Ectodermal cell (in vitro differentiated cells): Measurements from ENCODE around the gene NDUFS7.
"Not testable (repeated sequence)": the region's sequence is repeated elsewhere in the genome, so short reads cannot be mapped to it uniquely, and the experiment has no call there.

Experiments used
- H3K27ac ChIP-seq: 2 replicates; pipeline ENCODE4 v1.7.0; 2013; ENCODE audit warnings: mild to moderate bottlenecking, low read depth, low read length; ENCODE audit not compliant: insufficient read depth, poor library complexity, severe bottlenecking
- H3K27me3 ChIP-seq: 2 replicates; pipeline ENCODE4 v1.7.0; 2013; ENCODE audit warnings: mild to moderate bottlenecking, low read length; ENCODE audit not compliant: insufficient read depth, control insufficient read depth, poor library complexity, severe bottlenecking
- H3K36me3 ChIP-seq: one replicate; pipeline ENCODE4 v1.7.0; 2013; ENCODE audit warnings: low read length; ENCODE audit not compliant: control insufficient read depth, insufficient read depth
- H3K4me1 ChIP-seq: one replicate; pipeline ENCODE4 v1.7.0; 2013; ENCODE audit warnings: low read length; ENCODE audit not compliant: control insufficient read depth, insufficient read depth
- H3K4me3 ChIP-seq: 2 replicates; pipeline ENCODE4 v1.7.0; 2013; ENCODE audit warnings: low read depth, low read length, control low read depth; ENCODE audit not compliant: insufficient read depth
- H3K9me3 ChIP-seq: 2 replicates; pipeline ENCODE4 v1.7.0; 2013; ENCODE audit warnings: mild to moderate bottlenecking, low read length, moderate library complexity; ENCODE audit not compliant: control insufficient read depth
- WGBS, 2 experiments: methylation state at CpG; one replicate each; pipeline ENCODE4 v1.1.7; 2013; ENCODE audit warnings: missing lambda C conversion rate in 2 of 2; 5-methylcytosine and 5-hydroxymethylcytosine counted together

The NDUFS7 gene

DNA sequence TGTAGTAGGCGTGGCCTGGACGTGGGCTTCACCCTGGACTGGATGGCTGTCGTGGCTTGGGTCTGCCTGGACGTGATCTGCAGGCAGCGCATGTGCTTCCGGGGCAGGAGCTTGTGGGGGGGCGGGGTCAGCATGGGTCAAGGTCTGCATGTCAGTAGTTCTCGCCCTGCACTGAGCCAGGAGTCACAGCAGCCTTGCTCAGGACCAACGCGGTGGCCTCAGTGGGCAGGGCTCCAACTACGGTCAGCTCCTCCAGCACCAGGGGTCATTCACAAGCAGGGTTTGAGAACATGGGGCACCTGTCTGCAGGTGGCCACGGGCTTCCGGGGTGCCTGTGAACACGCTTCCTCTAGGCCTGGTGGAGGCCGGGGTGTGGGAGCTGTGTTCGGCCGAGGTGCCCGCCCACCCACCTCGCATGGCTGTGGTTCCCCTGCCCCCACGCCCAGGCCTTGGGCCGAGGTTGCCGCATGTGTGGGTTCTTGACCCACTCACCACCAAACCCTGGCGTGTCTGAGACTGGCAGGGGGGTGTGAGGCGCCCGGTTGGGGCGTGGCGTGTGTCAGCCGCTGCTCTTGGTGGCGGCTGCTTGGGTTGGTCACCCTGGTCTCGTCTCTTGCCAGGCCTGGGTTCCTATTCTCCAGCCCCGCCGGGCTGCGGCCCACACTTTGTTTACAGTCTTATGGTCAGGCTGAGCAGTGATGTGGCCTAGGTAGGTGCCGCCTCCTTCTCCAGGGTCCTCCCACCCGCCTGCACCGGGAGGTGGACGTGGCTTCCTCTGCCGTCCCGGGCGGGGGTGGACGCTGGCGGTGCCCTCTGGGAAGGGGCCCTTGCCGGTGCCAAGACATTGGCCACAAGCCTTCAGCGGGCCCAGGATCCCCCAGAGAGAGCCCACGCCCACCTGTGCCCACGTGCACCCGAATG lies 49.7 kb downstream of the NDUFS7 start:
- WGBS, 2 experiments: 95 to 98% methylated on average over 47 of the region's 47 CpGs
- H3K9me3 ChIP-seq: no peaks in the 10 kb centered on the region
- no peak overlapping the region for H3K27ac ChIP-seq
- peaks cover 32% of the 10 kb centered on the region for H3K36me3 ChIP-seq
- no peaks in the 10 kb centered on the region for H3K4me1 ChIP-seq
- no peaks in the 10 kb centered on the region for H3K27me3 ChIP-seq
- no peak overlapping the region for H3K4me3 ChIP-seq

DNA sequence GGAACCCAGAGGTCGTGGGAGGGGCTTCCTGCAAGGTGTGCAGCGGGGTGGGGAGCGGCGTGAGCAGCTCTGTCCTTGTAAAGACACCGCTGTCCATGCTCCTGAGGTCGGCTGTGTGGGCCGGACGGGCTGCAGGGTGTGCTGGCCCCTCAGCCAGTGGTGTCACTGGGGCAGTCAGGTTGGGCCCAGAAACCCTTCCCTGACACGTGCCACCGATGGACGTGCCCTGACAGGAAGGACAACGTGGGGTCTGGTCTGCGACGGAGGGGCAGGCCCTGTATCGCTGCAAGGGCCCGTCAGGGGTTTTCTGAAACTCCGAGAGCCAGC lies 50.3 kb downstream of the NDUFS7 start:
- H3K4me1 ChIP-seq: no peaks in the 10 kb centered on the region
- H3K36me3 ChIP-seq: peaks cover 26% of the 10 kb centered on the region
- 96% methylated on average over 17 of the region's 17 CpGs for WGBS, 2 experiments
- no peaks in the 10 kb centered on the region for H3K9me3 ChIP-seq
- H3K27me3 ChIP-seq: no peaks in the 10 kb centered on the region
- no peak overlapping the region for H3K4me3 ChIP-seq
- no peak overlapping the region for H3K27ac ChIP-seq

DNA sequence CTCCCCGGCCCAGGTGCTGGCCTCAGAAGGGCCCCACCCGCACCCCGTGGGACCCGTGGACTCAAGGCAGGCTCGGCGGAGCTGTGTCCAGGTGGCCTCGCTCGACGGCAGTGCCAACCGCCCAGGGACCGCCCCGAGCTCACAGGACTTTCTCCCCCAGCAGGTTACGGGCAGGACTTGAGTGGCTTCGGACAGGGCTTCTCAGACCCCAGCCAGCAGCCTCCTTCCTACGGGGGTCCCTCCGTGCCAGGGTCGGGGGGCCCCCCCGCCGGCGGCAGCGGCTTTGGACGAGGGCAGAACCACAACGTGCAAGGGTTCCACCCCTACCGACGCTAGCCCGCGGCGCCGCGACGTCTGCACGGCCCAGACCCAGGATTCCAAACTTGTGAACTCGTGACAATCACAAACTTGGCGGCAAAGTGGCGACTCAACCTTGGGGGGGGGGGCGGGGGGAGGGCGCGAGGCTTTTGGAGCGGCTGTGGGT lies 50.9 kb downstream of the NDUFS7 start:
- Histone ChIP-seq H3K9me3 (no peaks in the 10 kb centered on the region), H3K36me3 (peaks cover 20% of the 10 kb centered on the region), H3K27ac (no peak overlapping the region), H3K27me3 (no peaks in the 10 kb centered on the region), H3K4me3 (no peak overlapping the region), H3K4me1 (peaks cover 4% of the 10 kb centered on the region)
- WGBS, 2 experiments: 96 to 97% methylated on average over 39 of the region's 39 CpGs

DNA sequence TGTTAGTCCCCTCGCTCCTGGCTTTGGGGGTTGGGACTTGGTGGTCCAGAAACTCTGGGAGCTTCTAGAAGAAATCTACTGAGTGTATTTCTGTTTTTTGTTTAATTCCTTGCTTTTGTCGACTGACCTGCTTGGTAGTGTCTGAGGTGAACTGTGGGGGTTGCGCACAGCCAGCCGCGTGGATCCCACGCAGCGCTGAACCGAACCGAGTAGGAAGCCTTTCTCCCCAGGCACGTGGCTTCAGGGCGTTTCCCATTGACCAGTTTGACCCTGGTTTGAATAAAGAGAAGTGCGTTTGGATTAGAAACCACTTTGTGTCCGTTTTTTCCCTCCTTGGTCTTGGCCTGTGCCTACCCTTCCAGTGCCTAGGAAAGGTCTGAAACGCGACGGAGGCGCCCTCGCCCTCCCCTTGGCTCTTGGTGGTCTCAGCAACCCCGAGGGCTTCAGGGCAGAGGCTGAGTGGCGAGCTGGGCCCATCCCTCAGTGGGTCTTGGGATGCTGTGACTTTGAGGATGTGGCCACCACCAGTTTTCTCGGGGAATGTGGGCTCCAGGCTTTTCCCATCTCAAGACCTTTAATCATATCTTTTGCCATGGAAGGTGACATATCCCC lies 51.8 kb downstream of the NDUFS7 start:
- Histone ChIP-seq H3K9me3 (no peaks in the 10 kb centered on the region), H3K27ac (no peak overlapping the region), H3K4me3 (no peak overlapping the region), H3K27me3 (no peaks in the 10 kb centered on the region), H3K36me3 (peaks cover 19% of the 10 kb centered on the region), H3K4me1 (peaks cover 7% of the 10 kb centered on the region)
- 91% methylated on average over 21 of the region's 21 CpGs for WGBS, 2 experiments

DNA sequence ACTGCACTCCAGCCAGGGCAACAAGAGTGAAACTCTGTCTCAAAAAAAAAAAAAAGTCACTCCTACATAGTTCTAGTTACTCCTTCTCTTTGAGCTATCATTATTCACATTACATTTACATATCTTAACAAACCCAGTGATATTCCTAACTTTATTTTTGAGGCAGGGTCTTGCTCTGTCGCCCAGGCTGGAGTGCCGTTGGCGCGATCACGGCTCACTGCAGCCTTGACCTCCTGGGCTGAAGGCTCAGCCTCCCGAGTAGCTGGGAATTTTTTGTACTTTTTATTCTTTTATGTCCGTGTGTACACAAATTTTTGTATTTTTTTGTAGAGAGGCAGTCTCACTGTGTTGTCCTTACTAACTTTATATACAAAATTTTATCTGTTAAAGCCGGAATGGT lies 53.9 kb downstream of the NDUFS7 start:
- H3K4me3 ChIP-seq: no peak overlapping the region
- H3K9me3 ChIP-seq: no peaks in the 10 kb centered on the region
- H3K27me3 ChIP-seq: no peaks in the 10 kb centered on the region
- peaks cover 7% of the 10 kb centered on the region for H3K4me1 ChIP-seq
- 88 to 93% methylated on average over 7 to 8 of the region's 8 CpGs for WGBS, 2 experiments
- H3K27ac ChIP-seq: no peak overlapping the region
- H3K36me3 ChIP-seq: peaks cover 31% of the 10 kb centered on the region

DNA sequence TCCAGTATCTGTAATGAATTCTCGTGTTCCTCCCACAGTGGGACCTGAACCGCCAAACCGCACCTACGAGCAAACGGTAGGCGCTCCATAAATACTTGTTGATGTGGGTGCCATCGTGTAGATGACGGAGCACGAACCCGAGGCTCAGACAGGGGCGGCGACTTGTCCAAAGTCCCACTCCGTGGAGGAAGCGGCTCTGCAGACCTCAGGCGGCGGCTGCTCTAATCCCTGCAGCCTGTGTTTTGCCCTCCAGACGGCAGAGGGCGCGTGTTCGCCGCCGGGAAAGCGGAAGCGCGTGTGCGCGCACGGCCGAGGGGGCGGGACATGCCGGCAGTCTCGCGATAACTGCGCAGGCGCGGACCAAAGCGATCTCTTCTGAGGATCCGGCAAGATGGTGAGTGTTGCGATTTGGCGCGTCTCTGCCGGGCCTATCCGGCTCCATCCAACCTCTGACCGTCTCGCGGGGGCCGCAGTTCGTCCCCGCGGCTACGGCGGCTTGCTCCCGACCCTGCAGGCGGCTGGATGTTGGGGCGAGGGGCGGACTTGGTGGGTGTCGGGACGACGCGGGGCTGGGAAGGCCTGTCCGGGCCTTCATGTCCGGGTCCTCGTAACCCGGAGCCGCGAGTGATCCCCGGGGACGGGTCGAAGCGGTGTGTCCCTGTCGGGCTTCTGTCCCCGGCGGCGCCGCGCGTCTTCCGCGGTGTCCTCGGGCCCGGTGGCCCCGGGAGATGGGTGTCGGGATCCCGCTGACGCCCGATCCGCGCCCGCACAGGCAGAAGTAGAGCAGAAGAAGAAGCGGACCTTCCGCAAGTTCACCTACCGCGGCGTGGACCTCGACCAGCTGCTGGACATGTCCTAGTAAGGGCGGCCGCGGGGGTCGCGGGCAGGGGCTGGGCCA lies 54.6 kb downstream of the NDUFS7 start, which contains the start of gene RPS15:
Gene RPS15, plus strand, starts transcription at position 362 of the 898 bp plus-strand sequence. Its CDS starts 30 bp downstream, at position 392.
- Histone ChIP-seq H3K4me1 (peaks cover 7% of the 10 kb centered on the region), H3K36me3 (peaks cover 31% of the 10 kb centered on the region), H3K27me3 (no peaks in the 10 kb centered on the region), H3K9me3 (no peaks in the 10 kb centered on the region), H3K4me3 (peak within 1 kb of the TSS; percentile 86), H3K27ac (peak within 1 kb of the TSS; percentile 96)
- 2 to 3% methylated on average over 100 of the region's 100 CpGs for WGBS, 2 experiments

DNA sequence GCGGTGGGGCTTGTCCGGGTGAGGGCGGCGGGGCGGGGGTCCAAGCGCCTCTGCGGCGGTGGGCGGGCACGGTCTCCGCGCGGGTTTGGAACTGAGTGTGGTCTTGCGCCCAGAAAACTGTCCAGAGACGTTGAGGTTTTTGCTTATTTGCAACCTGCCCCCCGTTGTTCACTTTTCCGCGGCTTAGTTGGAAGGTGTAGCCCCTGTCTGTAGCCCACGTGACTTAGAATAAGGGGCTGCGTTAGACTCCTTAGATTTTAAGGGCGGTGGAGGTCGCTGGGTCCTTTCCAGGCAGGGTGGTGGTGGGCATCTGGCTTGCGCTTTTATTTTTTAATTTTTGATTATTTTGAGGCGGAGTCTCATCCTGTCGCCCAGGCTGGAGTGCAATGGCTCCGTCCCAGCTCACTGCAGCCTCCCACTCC lies 55.2 kb downstream of the NDUFS7 start:
- Histone ChIP-seq H3K36me3 (peaks cover 28% of the 10 kb centered on the region), H3K4me3 (peak overlapping the region; percentile 86), H3K9me3 (no peaks in the 10 kb centered on the region), H3K4me1 (peaks cover 7% of the 10 kb centered on the region), H3K27ac (no peak overlapping the region), H3K27me3 (no peaks in the 10 kb centered on the region)
- 0 to 1% methylated on average over 26 of the region's 26 CpGs for WGBS, 2 experiments

DNA sequence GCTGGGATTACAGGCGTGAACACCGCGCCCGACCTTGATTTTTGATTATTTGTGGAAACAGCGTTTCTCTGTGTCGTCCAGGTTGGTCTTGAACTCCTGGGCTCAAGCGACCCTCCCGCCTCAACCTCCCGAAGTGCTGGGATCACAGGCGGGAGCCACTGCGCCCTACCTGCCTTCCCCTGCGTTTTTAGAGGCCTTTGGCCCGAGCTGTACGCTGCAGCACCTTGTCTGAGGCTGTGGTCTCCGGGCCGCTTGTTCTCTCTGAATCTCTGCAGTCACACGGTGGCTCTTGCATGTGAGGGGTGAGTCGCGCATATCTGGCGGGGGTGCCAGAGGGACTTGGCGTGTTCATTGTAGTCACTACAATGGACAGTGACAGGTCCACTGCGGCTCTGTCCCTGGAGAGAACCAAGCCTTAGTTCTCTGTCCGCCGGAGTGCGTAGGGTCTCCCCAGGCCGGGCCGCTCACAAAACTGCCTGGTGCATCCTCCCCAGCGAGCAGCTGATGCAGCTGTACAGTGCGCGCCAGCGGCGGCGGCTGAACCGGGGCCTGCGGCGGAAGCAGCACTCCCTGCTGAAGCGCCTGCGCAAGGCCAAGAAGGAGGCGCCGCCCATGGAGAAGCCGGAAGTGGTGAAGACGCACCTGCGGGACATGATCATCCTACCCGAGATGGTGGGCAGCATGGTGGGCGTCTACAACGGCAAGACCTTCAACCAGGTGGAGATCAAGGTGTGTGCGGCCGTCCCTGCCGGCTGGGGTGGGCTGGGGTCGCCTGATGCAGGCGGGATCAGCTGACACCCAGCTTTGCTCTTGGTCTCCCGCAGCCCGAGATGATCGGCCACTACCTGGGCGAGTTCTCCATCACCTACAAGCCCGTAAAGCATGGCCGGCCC lies 56.1 kb downstream of the NDUFS7 start:
- not testable (repeated sequence) for H3K9me3 ChIP-seq, H3K4me1 ChIP-seq, H3K27ac ChIP-seq, H3K27me3 ChIP-seq
- Histone ChIP-seq H3K36me3 (peaks cover 23% of the 10 kb centered on the region), H3K4me3 (peak overlapping the region; percentile 86)
- WGBS, 2 experiments: 87 to 88% methylated on average over 57 of the region's 57 CpGs

DNA sequence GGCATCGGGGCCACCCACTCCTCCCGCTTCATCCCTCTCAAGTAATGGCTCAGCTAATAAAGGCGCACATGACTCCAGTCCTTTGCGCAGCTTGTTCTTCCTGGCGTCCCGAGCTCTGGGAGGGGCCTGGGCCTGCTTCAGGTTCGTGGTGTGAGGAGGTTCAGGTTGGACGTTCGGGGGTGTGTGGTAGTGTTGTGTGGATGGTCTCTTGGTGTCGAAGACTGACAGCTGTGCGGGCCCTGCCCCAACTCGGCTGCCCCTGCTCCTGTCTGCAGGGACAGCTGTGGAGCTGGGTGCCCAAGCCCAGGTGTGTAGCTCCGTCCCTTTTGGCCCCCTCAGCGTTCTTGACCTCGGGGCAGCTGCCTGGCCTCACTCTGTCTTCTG lies 56.7 kb downstream of the NDUFS7 start:
- Histone ChIP-seq H3K27me3 (peaks cover 9% of the 10 kb centered on the region), H3K27ac (no peak overlapping the region), H3K36me3 (peaks cover 23% of the 10 kb centered on the region), H3K4me1 (peaks cover 7% of the 10 kb centered on the region), H3K9me3 (no peaks in the 10 kb centered on the region), H3K4me3 (no peak overlapping the region)
- 96% methylated on average over 15 of the region's 15 CpGs for WGBS, 2 experiments
